ENCODE data around the gene BRPF1. TPM values are rescaled to one million over a fixed set of nuclear protein-coding genes. Genes with fewer than 3 reads are reported as not detected.

The BRPF1 gene
- total RNA-seq, 2 donors from 2014 or later: 14.0 to 15.9 TPM

DNA sequence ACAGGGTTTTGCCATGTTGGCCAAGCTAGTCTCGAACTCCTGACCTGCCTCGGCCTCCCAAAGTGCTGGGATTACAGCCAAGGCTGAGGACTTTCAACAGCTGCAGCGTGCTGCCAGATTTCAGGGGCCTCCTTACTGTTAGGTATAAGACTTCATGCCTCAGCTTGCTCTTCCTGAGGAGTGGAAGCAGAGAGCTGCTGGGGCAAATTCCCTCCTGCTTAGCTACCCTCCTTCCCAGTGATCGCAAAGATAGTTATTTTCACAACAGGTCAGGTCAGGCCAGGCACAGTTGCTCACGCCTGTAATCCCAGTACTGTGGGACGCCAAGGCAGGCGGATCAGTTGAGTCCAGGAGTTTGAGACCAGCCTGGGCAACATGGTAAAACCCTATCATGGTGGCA is 30.5 kb upstream of the BRPF1 start:
- intact Hi-C loops (cut with DNase I, micrococcal nuclease): no loop called here
- no peak for DNase-seq
- no peak for ATAC-seq

DNA sequence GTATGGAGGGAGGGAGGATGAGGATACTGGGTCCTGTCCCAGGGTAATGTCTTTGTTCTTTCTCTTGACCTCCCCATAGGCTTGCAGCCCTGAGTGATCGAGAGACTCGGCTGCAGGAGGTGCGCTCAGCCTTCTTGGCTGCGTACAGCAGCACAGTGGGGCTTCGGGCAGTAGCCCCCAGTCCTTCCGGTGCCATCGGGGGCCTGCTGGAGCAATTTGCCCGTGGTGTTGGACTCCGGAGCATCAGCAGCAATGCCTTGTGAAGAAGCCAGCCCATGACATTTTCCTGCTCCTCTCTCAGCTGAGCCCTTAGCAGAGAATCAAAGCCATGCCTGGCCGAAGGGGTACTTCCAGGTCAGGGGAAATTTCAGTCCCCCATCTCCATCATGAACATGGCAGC is 29.8 kb upstream of the BRPF1 start:
- ATAC-seq: no peak
- intact Hi-C loops (cut with DNase I, micrococcal nuclease): no loop called here
- DNase-seq: no peak

- no peak for ATAC-seq
- intact Hi-C loops (cut with DNase I, micrococcal nuclease): no loop called here
- no peak for DNase-seq
These were observed 28.3 kb upstream of the BRPF1 start for GRCh38 chr3:9703240-9703639.

DNA sequence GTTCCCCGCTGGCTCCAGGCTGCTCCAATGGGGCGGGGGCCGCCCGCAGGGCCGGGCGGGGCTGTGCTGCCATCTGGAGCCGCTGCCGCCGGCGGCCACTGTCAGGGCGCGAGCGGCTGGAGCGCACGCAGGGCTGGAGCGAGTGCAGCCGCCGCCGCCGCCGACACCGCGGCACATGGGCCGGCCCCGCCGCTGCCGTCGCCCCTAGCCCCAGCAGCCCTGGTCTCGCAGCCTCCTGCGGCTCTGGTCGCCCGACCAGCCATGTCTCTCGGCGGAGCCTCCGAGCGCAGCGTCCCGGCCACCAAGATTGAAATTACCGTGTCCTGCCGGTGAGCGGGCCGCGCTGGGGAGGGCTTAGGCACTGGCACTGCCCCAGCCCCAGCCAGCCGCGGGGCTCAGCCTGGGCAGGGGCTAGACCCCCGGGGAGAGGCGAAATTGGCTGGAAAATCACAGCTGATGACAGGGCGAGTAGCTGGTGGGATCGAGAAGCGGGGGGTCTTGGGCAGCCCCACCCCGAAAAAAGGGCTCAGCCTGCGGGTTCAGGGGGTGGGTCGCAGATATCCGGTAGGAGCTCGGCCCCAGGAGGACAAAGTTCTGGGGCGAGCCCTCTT is 27.7 kb upstream of the BRPF1 start, which contains the start of gene CPNE9:
TSS of gene CPNE9 (plus strand) at position 98 of the 611 bp plus-strand sequence. CDS start at position 262, 164 bp downstream.
- intact Hi-C loops (cut with DNase I, micrococcal nuclease): no loop called here
- DNase-seq (no peak), ATAC-seq (peak; percentile 58)

DNA sequence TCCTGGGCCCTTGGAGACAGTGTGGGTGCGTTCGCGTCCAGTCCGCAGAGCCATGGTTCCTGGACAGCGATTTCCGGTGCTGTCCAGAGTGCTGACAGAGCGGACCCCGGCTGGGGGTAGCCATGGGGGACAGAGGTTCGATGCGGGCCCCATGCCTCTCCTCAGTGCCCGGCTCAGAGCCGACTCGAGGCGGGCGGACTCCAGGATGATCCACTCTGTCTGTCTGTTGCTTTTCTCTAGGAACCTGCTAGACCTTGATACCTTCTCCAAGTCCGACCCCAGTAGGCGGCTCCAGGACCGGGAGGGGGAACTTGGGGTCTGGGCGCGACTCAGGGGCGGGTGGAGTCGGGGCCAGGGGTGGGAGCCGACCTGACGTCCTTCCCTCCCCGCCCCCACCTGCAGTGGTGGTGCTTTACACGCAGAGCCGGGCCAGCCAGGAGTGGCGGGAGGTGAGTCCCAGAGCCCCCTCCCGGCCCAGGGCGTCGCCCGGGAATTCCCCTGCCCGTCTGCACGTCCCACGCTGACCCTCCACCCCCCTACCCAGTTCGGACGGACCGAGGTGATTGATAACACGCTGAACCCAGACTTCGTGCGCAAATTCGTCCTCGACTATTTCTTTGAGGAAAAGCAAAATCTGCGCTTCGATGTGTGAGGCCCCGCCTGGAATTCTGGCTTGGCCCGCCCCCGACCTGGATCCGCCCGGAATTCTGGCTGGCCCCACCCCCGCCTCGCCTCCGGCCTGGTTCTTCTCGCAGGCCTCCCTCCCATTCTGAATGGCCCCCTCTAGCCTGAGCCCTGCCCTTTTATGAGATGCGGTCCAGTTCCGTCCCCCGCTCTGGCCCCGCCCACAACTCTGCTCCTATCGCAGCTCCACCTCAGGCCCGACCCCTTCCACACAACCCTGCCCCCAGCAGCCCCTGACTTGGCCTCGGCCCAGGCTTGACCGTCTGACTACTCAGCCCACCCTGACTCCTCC is 26.9 kb upstream of the BRPF1 start:
- intact Hi-C loops (cut with DNase I, micrococcal nuclease): no loop called here
- ATAC-seq: peak; percentile 77
- peak in 1 of 2 donors; percentile 38 for DNase-seq

GRCh38 chr3:9710174-9710739 is 21.3 kb upstream of the BRPF1 start:
- intact Hi-C loops (cut with DNase I, micrococcal nuclease): no loop called here

GRCh38 chr3:9712415-9712814 is 19.1 kb upstream of the BRPF1 start:
- intact Hi-C loops (cut with DNase I, micrococcal nuclease): no loop called here
- ATAC-seq (no peak), DNase-seq (no peak)

More at GRCh38 chr3:9710174-9710739, 21.3 kb upstream of the BRPF1 start:
- DNase-seq (no peak), ATAC-seq (no peak)

DNA sequence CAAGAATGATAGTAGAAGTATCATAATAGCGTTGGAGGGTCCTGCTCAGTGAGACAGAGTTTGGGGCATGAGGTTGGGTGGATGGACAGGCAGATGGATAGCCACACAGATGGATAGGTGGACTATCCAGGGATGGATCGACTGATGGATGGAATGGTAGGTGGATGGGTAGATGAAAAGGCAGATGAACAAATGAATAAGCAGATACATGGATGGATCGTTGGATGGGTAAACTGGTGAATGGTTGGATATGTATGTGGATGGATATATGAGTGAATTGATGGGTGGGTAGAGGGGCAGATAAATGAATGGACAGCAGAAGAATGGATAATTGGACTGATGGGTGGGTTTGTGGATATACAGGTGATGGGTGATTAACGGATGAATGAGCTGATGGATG is 18.4 kb upstream of the BRPF1 start:
- intact Hi-C loops (cut with DNase I, micrococcal nuclease): no loop called here
- DNase-seq (no peak), ATAC-seq (no peak)

DNA sequence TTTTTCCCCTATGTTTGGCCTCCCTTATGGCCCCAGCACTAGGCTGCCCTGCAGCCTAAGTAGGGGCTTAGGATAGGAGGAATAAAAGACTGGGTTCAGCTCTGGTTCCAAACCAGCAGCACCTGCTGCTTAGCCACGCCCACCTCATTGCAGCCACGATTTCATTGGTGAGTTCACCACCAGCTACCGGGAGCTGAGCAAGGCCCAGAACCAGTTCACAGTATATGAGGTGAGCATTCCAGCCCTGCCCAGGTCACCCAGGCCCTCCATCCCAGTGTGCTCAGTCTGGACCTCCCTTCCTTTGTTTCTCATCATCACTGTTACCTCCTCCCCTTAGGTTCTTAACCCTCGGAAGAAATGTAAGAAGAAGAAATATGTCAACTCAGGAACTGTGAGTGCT is 16.4 kb upstream of the BRPF1 start:
- intact Hi-C loops (cut with DNase I, micrococcal nuclease): no loop called here
- DNase-seq (peak in 1 of 2 donors; percentile 31), ATAC-seq (peak; percentile 62)

GRCh38 chr3:9715764-9716437 is 15.6 kb upstream of the BRPF1 start:
- intact Hi-C loops (cut with DNase I, micrococcal nuclease): no loop called here
- ATAC-seq: peak; percentile 99

GRCh38 chr3:9716801-9717555 is 14.6 kb upstream of the BRPF1 start:
- no peak for DNase-seq
- intact Hi-C loops (cut with DNase I, micrococcal nuclease): no loop called here
- ATAC-seq: no peak

More at GRCh38 chr3:9715764-9716437, 15.6 kb upstream of the BRPF1 start:
- DNase-seq: peak; percentile 66 to 78

DNA sequence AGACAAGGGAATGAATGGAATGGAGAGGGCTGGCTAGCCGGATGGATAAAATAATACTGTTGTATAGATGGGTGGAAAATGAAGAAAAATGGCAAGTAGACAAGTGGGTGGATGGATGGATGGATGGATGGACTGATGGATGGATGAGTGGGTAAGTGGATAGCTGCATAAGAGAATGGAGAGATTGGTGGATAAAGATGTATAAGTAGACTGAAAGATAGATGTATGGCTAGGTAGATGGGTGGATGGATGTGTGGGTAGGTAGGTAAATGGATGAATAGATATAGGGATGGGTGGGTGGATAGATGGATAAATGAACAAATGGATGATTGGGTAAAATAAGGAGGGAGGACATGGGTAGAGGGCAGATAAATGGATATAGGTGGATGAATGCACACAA is 14.0 kb upstream of the BRPF1 start:
- intact Hi-C loops (cut with DNase I, micrococcal nuclease): no loop called here
- DNase-seq: no peak
- no peak for ATAC-seq

GRCh38 chr3:9718118-9718517 is 13.4 kb upstream of the BRPF1 start:
- ATAC-seq (no peak), DNase-seq (no peak)
- intact Hi-C loops (cut with DNase I, micrococcal nuclease): no loop called here

DNA sequence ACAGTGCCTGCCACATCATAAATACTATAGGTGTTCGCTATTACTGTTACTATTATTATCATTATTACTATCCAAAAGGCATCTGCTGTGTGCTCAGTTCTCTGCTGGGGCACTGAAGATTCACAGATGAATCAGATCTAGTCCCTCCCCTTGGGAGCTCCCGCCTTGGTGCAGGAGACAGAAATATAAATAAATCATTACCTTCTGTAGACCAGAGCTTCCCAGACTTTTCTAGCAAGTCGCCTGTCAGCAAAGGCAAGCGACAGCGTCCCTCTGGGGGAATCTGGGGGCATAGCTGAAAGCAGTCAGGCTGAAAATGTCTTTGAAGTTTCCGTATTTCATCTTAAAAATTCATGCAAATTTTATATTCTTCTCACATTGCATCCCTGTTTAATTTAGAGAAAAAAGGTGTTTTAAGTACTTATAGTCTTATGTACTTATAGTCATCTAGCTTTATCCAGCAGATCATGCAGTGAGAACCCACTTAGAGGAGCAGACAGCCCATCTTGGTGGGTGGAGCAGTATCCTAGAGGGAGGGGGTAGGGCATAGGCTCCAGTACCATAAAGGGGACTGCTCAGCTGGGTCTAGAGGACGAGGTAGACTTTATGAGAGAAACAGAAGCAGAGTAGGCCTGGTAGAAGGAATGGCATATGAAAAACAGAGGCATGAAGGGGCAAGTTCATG is 10.4 kb upstream of the BRPF1 start:
- ATAC-seq (no peak), DNase-seq (no peak)
- intact Hi-C loops (cut with DNase I, micrococcal nuclease): no loop called here

- no peak for DNase-seq
- intact Hi-C loops (cut with DNase I, micrococcal nuclease): no loop called here
- no peak for ATAC-seq
These were observed 9.9 kb upstream of the BRPF1 start for GRCh38 chr3:9721700-9722060.

GRCh38 chr3:9725775-9726515 is 5.6 kb upstream of the BRPF1 start:
- DNase-seq (no peak), ATAC-seq (no peak)
- intact Hi-C loops (cut with DNase I, micrococcal nuclease): no loop called here

- ATAC-seq (no peak), DNase-seq (no peak)
- intact Hi-C loops (cut with DNase I, micrococcal nuclease): no loop called here
These were observed 4.4 kb upstream of the BRPF1 start for GRCh38 chr3:9727041-9727595.

Measured in left colon (tissue), 2 donors.